OCI-LY1 (cell line): ENCODE data around the gene ZNF181.

Experiments used
- H2AFZ ChIP-seq: fragments of 200-600 bp; sonication (generic), shearing (Covaris generic); 2 replicates; pipeline ENCODE4 v1.6.0; 2014; ENCODE audit warnings: antibody characterized with exemption, mild to moderate bottlenecking, low read length
- H3F3A ChIP-seq: fragments of 200-600 bp; sonication (generic), shearing (Covaris generic); 2 replicates; pipeline ENCODE4 v1.6.0; 2014; ENCODE audit warnings: mild to moderate bottlenecking, antibody characterized with exemption, low read length, moderate library complexity; ENCODE audit not compliant: insufficient read depth
- H3K27ac ChIP-seq: fragments of 200-600 bp; sonication (generic); 2 replicates; pipeline ENCODE4 v1.5.1; 2014; ENCODE audit warnings: low read length, mixed run types, mild to moderate bottlenecking, low read depth; ENCODE audit not compliant: poor library complexity, severe bottlenecking
- H3K27me3 ChIP-seq: fragments of 200-600 bp; sonication (generic); 2 replicates; pipeline ENCODE4 v1.6.0; 2014; ENCODE audit warnings: antibody characterized with exemption, mild to moderate bottlenecking, low read length, moderate library complexity; ENCODE audit not compliant: insufficient read depth
- H3K36me3 ChIP-seq: fragments of 200-600 bp; sonication (generic); 2 replicates; pipeline ENCODE4 v1.6.1; 2014; ENCODE audit warnings: mild to moderate bottlenecking, antibody characterized with exemption, low read length, moderate library complexity, mixed read lengths; ENCODE audit not compliant: insufficient read depth
- H3K4me1 ChIP-seq: fragments of 200-600 bp; sonication (generic); 2 replicates; pipeline ENCODE4 v1.5.1; 2014; ENCODE audit warnings: mild to moderate bottlenecking, low read length, moderate library complexity; ENCODE audit not compliant: insufficient read depth, severe bottlenecking
- H3K4me2 ChIP-seq: fragments of 200-600 bp; sonication (generic), shearing (Covaris generic); 2 replicates; pipeline ENCODE4 v1.6.1; 2014; ENCODE audit warnings: low read length
- H3K4me3 ChIP-seq: fragments of 200-600 bp; sonication (generic); 2 replicates; pipeline ENCODE4 v1.5.1; 2014; ENCODE audit warnings: low read length, low read depth, mild to moderate bottlenecking, mixed read lengths; ENCODE audit not compliant: poor library complexity, severe bottlenecking
- H3K79me2 ChIP-seq: fragments of 200-600 bp; shearing (Covaris generic); 2 replicates; pipeline ENCODE4 v1.6.1; 2016; ENCODE audit warnings: mixed run types, low read length, mixed read lengths; ENCODE audit not compliant: insufficient read depth
- H3K9ac ChIP-seq: fragments of 200-600 bp; sonication (generic), shearing (Covaris generic); 2 replicates; pipeline ENCODE4 v1.6.1; 2014; ENCODE audit warnings: mild to moderate bottlenecking, low read length, mixed read lengths
- H3K9me2 ChIP-seq: fragments of 200-600 bp; sonication (generic), shearing (Covaris generic); 2 replicates; pipeline ENCODE4 v1.6.1; 2014; ENCODE audit warnings: low read depth, mild to moderate bottlenecking, low read length, mixed read lengths
- H3K9me3 ChIP-seq: fragments of 200-600 bp; shearing (Covaris generic); 2 replicates; pipeline ENCODE4 v1.6.1; 2014; ENCODE audit warnings: low read length, mixed read lengths
- H4K20me1 ChIP-seq: fragments of 200-600 bp; sonication (generic), shearing (Covaris generic); 2 replicates; pipeline ENCODE4 v1.6.0; 2016; ENCODE audit warnings: mild to moderate bottlenecking, low read length; ENCODE audit not compliant: insufficient read depth
- CTCF ChIP-seq: fragments of 200-600 bp; sonication (generic), shearing (Covaris generic); IDR thresholded peaks from 2 replicates; pipeline ENCODE4 v1.5.1; 2017; ENCODE audit warnings: mild to moderate bottlenecking, antibody characterized with exemption, low read length, moderate library complexity, mixed read lengths
- EZH2 ChIP-seq: fragments of 200-600 bp; sonication (generic), shearing (Covaris generic); IDR thresholded peaks from 2 replicates; pipeline ENCODE4 v1.8.0; 2017; ENCODE audit warnings: borderline replicate concordance, mixed run types, mild to moderate bottlenecking, antibody characterized with exemption, low read length, moderate library complexity, mixed read lengths

The ZNF181 gene

GRCh38 chr19:34732612-34733211 is 1.3 kb upstream of the ZNF181 start:
- Histone ChIP-seq H3K9me2 (no peaks in the 10 kb centered on the region), H3K4me2 (peak overlapping the region; percentile 74), H3K27ac (no peak overlapping the region), H3K36me3 (peaks cover 19% of the 10 kb centered on the region), H3K4me3 (peak overlapping the region; percentile 75), H2AFZ (no peak overlapping the region), H3K9ac (no peak overlapping the region), H3K79me2 (no peaks in the 10 kb centered on the region), H3K27me3 (no peaks in the 10 kb centered on the region), H3K4me1 (peaks cover 17% of the 10 kb centered on the region), H3F3A (no peaks in the 10 kb centered on the region), H3K9me3 (no peaks in the 10 kb centered on the region), H4K20me1 (no peaks in the 10 kb centered on the region)
- TF ChIP-seq EZH2 (no peak), CTCF (no peak)

GRCh38 chr19:34733266-34733745 is 737 bp upstream of the ZNF181 start:
- Histone ChIP-seq H4K20me1 (no peaks in the 10 kb centered on the region), H3K9ac (peak overlapping the region; percentile 76), H3K36me3 (peaks cover 25% of the 10 kb centered on the region), H2AFZ (0 out of 2 replicates have a peak overlapping the region, but pooled peaks have one; percentile 12), H3K27me3 (no peaks in the 10 kb centered on the region), H3K4me2 (peak overlapping the region; percentile 74), H3K79me2 (no peaks in the 10 kb centered on the region), H3F3A (no peaks in the 10 kb centered on the region), H3K27ac (no peak overlapping the region), H3K9me3 (no peaks in the 10 kb centered on the region), H3K4me1 (peaks cover 17% of the 10 kb centered on the region), H3K4me3 (peak overlapping the region; percentile 75), H3K9me2 (no peaks in the 10 kb centered on the region)
- no peak for TF ChIP-seq EZH2
- TF ChIP-seq CTCF: no peak

GRCh38 chr19:34734537-34735103 is 577 bp downstream of the ZNF181 start:
- Histone ChIP-seq H4K20me1 (no peaks in the 10 kb centered on the region), H3K9ac (peak overlapping the region; percentile 76), H3K4me2 (peak overlapping the region; percentile 74), H3K79me2 (no peaks in the 10 kb centered on the region), H3K27me3 (no peaks in the 10 kb centered on the region), H3K9me2 (no peaks in the 10 kb centered on the region), H3K9me3 (peaks cover 6% of the 10 kb centered on the region), H3K4me3 (peak overlapping the region; percentile 75), H3F3A (no peaks in the 10 kb centered on the region), H3K27ac (no peak overlapping the region), H3K4me1 (peaks cover 17% of the 10 kb centered on the region), H2AFZ (no peak overlapping the region), H3K36me3 (peaks cover 38% of the 10 kb centered on the region)
- no peak for TF ChIP-seq EZH2
- no peak for TF ChIP-seq CTCF
